ENCODE results near the gene TRPV3. TPM values are rescaled to one million over a fixed set of nuclear protein-coding genes. Genes with fewer than 3 reads are reported as not detected.

Gene TRPV3
- total and polyA plus RNA-seq, 4 donors, result 0.04 to 0.38 (median 0.26) TPM

DNA sequence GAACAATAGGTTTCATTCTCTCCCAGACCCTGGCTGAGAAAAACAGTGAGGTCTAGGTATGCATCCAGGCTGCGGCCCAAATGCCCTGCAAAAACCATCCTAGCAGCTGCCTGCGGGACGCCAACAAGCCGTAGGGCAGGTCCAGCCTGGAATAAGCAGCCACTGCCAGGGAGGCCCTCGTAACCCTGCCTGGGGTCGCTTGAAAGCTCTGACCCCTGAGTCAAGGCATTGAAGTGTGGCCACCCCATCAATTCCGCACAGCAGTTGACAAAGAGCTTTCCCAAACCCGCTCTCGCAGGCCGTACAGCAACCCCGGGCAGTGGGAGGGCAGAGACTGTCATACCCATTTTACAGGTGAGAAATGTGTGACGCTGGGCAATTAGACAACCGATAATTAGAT is 40.5 kb upstream of the TRPV3 start:
- Histone ChIP-seq H3K4me3 (ENCODE audit: low read depth in 1 of 3, low read length in 3 of 3) (no peak overlapping the region), H3K4me1 (ENCODE audit: control insufficient read depth in 4 of 4, insufficient read depth in 4 of 4, low read length in 3 of 4) (no peaks in the 10 kb centered on the region), H3K27ac (ENCODE audit: low read depth in 1 of 2, low read length in 2 of 2) (no peak overlapping the region), H3K9me3 (ENCODE audit: control insufficient read depth in 4 of 4, low read length in 3 of 4) (no peaks in the 10 kb centered on the region), H3K9ac (ENCODE audit: low read depth in 1 of 2, low read length in 2 of 2) (no peak overlapping the region), H3K27me3 (ENCODE audit: control insufficient read depth in 4 of 4, insufficient read depth in 4 of 4, low read length in 3 of 4) (no peaks in the 10 kb centered on the region), H3K36me3 (ENCODE audit: control insufficient read depth in 4 of 4, insufficient read depth in 3 of 4, low read depth in 1 of 4, low read length in 3 of 4) (peaks cover 2 to 31% (median 6%) of the 10 kb centered on the region in 4 donors)
- no peak for DNase-seq (ENCODE audit: low spot score)
- no peak for TF ChIP-seq FOXA2 (IDR thresholded peaks at IDR 0.05)
- TF ChIP-seq, protein P1, sequence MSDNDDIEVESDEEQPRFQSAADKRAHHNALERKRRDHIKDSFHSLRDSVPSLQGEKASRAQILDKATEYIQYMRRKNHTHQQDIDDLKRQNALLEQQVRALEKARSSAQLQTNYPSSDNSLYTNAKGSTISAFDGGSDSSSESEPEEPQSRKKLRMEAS (IDR thresholded peaks at IDR 0.05), result no peak
- TF ChIP-seq, protein P2, sequence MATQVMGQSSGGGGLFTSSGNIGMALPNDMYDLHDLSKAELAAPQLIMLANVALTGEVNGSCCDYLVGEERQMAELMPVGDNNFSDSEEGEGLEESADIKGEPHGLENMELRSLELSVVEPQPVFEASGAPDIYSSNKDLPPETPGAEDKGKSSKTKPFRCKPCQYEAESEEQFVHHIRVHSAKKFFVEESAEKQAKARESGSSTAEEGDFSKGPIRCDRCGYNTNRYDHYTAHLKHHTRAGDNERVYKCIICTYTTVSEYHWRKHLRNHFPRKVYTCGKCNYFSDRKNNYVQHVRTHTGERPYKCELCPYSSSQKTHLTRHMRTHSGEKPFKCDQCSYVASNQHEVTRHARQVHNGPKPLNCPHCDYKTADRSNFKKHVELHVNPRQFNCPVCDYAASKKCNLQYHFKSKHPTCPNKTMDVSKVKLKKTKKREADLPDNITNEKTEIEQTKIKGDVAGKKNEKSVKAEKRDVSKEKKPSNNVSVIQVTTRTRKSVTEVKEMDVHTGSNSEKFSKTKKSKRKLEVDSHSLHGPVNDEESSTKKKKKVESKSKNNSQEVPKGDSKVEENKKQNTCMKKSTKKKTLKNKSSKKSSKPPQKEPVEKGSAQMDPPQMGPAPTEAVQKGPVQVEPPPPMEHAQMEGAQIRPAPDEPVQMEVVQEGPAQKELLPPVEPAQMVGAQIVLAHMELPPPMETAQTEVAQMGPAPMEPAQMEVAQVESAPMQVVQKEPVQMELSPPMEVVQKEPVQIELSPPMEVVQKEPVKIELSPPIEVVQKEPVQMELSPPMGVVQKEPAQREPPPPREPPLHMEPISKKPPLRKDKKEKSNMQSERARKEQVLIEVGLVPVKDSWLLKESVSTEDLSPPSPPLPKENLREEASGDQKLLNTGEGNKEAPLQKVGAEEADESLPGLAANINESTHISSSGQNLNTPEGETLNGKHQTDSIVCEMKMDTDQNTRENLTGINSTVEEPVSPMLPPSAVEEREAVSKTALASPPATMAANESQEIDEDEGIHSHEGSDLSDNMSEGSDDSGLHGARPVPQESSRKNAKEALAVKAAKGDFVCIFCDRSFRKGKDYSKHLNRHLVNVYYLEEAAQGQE (IDR thresholded peaks at IDR 0.05), result no peak
- TF ChIP-seq YY1 (IDR thresholded peaks at IDR 0.05), result no peak
- no peak for TF ChIP-seq RAD21 (IDR thresholded peaks at IDR 0.05)
- TF ChIP-seq EGR1 (IDR thresholded peaks at IDR 0.05; ENCODE audit: low read depth in 2 of 2), result no peak
- no peak for TF ChIP-seq JUND (IDR thresholded peaks at IDR 0.05)
- WGBS, result 94% methylated on average over 13 of the region's 13 CpGs

DNA sequence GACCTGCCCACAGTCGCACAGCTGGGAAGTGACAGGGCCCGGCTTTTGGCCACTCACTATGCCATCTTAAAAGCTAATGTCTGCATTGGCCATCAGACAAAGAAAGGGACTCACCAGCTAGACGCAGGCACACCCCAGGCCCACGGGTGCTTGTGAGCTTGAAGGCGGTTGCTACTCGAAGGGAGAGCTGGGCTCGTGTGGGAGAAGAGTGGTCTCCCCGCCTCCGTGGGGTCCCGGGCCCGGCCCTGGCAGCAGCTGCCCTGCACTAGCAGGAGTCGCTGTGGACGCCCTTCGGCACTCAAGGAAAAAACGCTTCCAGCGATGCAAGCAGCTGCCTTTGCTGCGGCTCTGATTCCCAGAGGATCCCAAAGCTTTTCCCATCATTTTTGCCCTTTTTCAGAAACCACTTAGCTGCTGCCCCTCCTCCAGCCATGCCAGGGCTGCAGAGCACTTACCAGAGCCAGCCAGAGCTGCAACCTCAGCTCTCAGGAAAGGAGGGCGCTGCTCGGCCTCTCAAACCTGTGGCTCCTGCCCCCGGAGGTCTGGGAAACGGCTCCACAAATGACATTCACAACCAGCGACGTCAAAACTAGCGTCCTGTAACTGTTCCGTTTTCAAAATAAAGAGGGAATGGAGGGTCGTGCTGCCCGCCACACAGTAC is 39.3 kb upstream of the TRPV3 start:
- peaks cover 1 to 34% (median 7%) of the 10 kb centered on the region in 4 donors for H3K36me3 ChIP-seq (ENCODE audit: control insufficient read depth in 4 of 4, insufficient read depth in 3 of 4, low read depth in 1 of 4, low read length in 3 of 4)
- DNase-seq (ENCODE audit: low spot score), result no peak
- WGBS, result 95% methylated on average over 27 of the region's 27 CpGs

More for the DNA sequence above, 39.3 kb upstream of the TRPV3 start:
- no peak overlapping the region for H3K4me3 ChIP-seq (ENCODE audit: low read depth in 1 of 3, low read length in 3 of 3)
- no peaks in the 10 kb centered on the region for H3K27me3 ChIP-seq (ENCODE audit: control insufficient read depth in 4 of 4, insufficient read depth in 4 of 4, low read length in 3 of 4)
- H3K27ac ChIP-seq (ENCODE audit: low read depth in 1 of 2, low read length in 2 of 2), result no peak overlapping the region
- TF ChIP-seq RAD21 (IDR thresholded peaks at IDR 0.05), result no peak
- TF ChIP-seq NR2F2 (IDR thresholded peaks at IDR 0.05), result no peak
- no peak for TF ChIP-seq GABPA (IDR thresholded peaks at IDR 0.05 in 1 of 2, conservative IDR thresholded peaks at IDR 0.05 in 1 of 2)
- no peak for TF ChIP-seq FOXA2 (IDR thresholded peaks at IDR 0.05)
- TF ChIP-seq, protein P1 (IDR thresholded peaks at IDR 0.05), result no peak
- TF ChIP-seq, protein P2 (IDR thresholded peaks at IDR 0.05), result no peak
- no peak for TF ChIP-seq HNF4G (IDR thresholded peaks at IDR 0.05)
- TF ChIP-seq, protein P3, sequence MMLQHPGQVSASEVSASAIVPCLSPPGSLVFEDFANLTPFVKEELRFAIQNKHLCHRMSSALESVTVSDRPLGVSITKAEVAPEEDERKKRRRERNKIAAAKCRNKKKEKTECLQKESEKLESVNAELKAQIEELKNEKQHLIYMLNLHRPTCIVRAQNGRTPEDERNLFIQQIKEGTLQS (IDR thresholded peaks at IDR 0.05), result no peak
- no peak for TF ChIP-seq HNF4A (conservative IDR thresholded peaks at IDR 0.05)
- no peak for TF ChIP-seq RXRA (IDR thresholded peaks at IDR 0.05)
- H3K9me3 ChIP-seq (ENCODE audit: control insufficient read depth in 4 of 4, low read length in 3 of 4), result no peaks in the 10 kb centered on the region
- no peaks in the 10 kb centered on the region for H3K4me1 ChIP-seq (ENCODE audit: control insufficient read depth in 4 of 4, insufficient read depth in 4 of 4, low read length in 3 of 4)
- H3K9ac ChIP-seq (ENCODE audit: low read depth in 1 of 2, low read length in 2 of 2), result no peak overlapping the region
